Neuron (in vitro differentiated cells): ENCODE measurements around the gene MEMO1.
"Not testable (repeated sequence)": the region's sequence is repeated elsewhere in the genome, so short reads cannot be mapped to it uniquely, and the experiment has no call there.

Source experiments
- H2AFZ ChIP-seq: one replicate; pipeline ENCODE4 v1.6.1; 2013; ENCODE audit warnings: low read depth, mild to moderate bottlenecking, inconsistent platforms, low read length, moderate library complexity
- H3K27me3 ChIP-seq: one replicate; pipeline ENCODE4 v1.6.1; 2013; ENCODE audit warnings: low read length; ENCODE audit not compliant: insufficient read depth
- H3K36me3 ChIP-seq: one replicate; pipeline ENCODE4 v1.6.1; 2013; ENCODE audit warnings: low read length; ENCODE audit not compliant: insufficient read depth
- H3K4me1 ChIP-seq: one replicate; pipeline ENCODE4 v1.6.1; 2013; ENCODE audit warnings: low read length; ENCODE audit not compliant: insufficient read depth
- H3K4me3 ChIP-seq: 2 replicates; pipeline ENCODE4 v1.5.1; 2013; ENCODE audit warnings: mild to moderate bottlenecking, low read length, moderate library complexity
- H3K9me3 ChIP-seq: one replicate; pipeline ENCODE4 v1.6.1; 2013; ENCODE audit warnings: low read length

Gene MEMO1

GRCh38 chr2:31987454-31988220 lies 23.2 kb downstream of the MEMO1 start:
- Histone ChIP-seq H3K36me3 (peaks cover 6% of the 10 kb centered on the region), H3K4me3 (no peak overlapping the region), H3K27me3 (no peaks in the 10 kb centered on the region), H2AFZ (no peak overlapping the region), H3K9me3 (peaks cover 1% of the 10 kb centered on the region), H3K4me1 (no peaks in the 10 kb centered on the region)

GRCh38 chr2:31986906-31987305 lies 23.9 kb downstream of the MEMO1 start:
- H2AFZ ChIP-seq = no peak overlapping the region
- no peaks in the 10 kb centered on the region for H3K4me1 ChIP-seq
- H3K9me3 ChIP-seq = peaks cover 1% of the 10 kb centered on the region
- no peaks in the 10 kb centered on the region for H3K27me3 ChIP-seq
- H3K36me3 ChIP-seq = peaks cover 6% of the 10 kb centered on the region
- H3K4me3 ChIP-seq = no peak overlapping the region

- Histone ChIP-seq H3K36me3 (peaks cover 6% of the 10 kb centered on the region), H3K4me3 (no peak overlapping the region), H3K27me3 (no peaks in the 10 kb centered on the region), H3K9me3 (peaks cover 1% of the 10 kb centered on the region), H3K4me1 (no peaks in the 10 kb centered on the region), H2AFZ (no peak overlapping the region)
These were observed 26.9 kb downstream of the MEMO1 start for GRCh38 chr2:31983762-31984467.

GRCh38 chr2:31980674-31981356 lies 30.0 kb downstream of the MEMO1 start:
- H3K36me3 ChIP-seq = peaks cover 4% of the 10 kb centered on the region
- H3K4me3 ChIP-seq = no peak overlapping the region
- no peak overlapping the region for H2AFZ ChIP-seq

GRCh38 chr2:31979956-31980355 lies 30.9 kb downstream of the MEMO1 start:
- H3K4me1 ChIP-seq = no peaks in the 10 kb centered on the region
- H3K36me3 ChIP-seq = peaks cover 4% of the 10 kb centered on the region
- peaks cover 3% of the 10 kb centered on the region for H3K9me3 ChIP-seq
- H3K4me3 ChIP-seq = no peak overlapping the region
- no peaks in the 10 kb centered on the region for H3K27me3 ChIP-seq
- no peak overlapping the region for H2AFZ ChIP-seq

More at GRCh38 chr2:31980674-31981356, 30.0 kb downstream of the MEMO1 start:
- peaks cover 3% of the 10 kb centered on the region for H3K9me3 ChIP-seq
- no peaks in the 10 kb centered on the region for H3K27me3 ChIP-seq
- no peaks in the 10 kb centered on the region for H3K4me1 ChIP-seq

GRCh38 chr2:31979018-31979417 lies 31.8 kb downstream of the MEMO1 start:
- no peak overlapping the region for H2AFZ ChIP-seq
- H3K9me3 ChIP-seq = peaks cover 2% of the 10 kb centered on the region
- no peaks in the 10 kb centered on the region for H3K36me3 ChIP-seq
- no peaks in the 10 kb centered on the region for H3K4me1 ChIP-seq
- H3K4me3 ChIP-seq = no peak overlapping the region
- no peaks in the 10 kb centered on the region for H3K27me3 ChIP-seq

GRCh38 chr2:31978436-31978835 lies 32.4 kb downstream of the MEMO1 start:
- H3K4me3 ChIP-seq = no peak overlapping the region
- H3K36me3 ChIP-seq = no peaks in the 10 kb centered on the region
- no peaks in the 10 kb centered on the region for H3K4me1 ChIP-seq
- peaks cover 2% of the 10 kb centered on the region for H3K9me3 ChIP-seq
- no peaks in the 10 kb centered on the region for H3K27me3 ChIP-seq
- H2AFZ ChIP-seq = no peak overlapping the region

- H3K4me1 ChIP-seq = no peaks in the 10 kb centered on the region
- no peaks in the 10 kb centered on the region for H3K27me3 ChIP-seq
- H3K9me3 ChIP-seq = peaks cover 2% of the 10 kb centered on the region
- H3K4me3 ChIP-seq = no peak overlapping the region
- H2AFZ ChIP-seq = no peak overlapping the region
- H3K36me3 ChIP-seq = no peaks in the 10 kb centered on the region
These were observed 37.1 kb downstream of the MEMO1 start for GRCh38 chr2:31973665-31974064.

GRCh38 chr2:31972059-31972458 lies 38.7 kb downstream of the MEMO1 start:
- no peaks in the 10 kb centered on the region for H3K27me3 ChIP-seq
- H3K36me3 ChIP-seq = no peaks in the 10 kb centered on the region
- H3K9me3 ChIP-seq = no peaks in the 10 kb centered on the region
- H3K4me1 ChIP-seq = peaks cover 6% of the 10 kb centered on the region
- no peak overlapping the region for H2AFZ ChIP-seq
- H3K4me3 ChIP-seq = no peak overlapping the region

- Histone ChIP-seq H2AFZ (no peak overlapping the region), H3K9me3 (no peaks in the 10 kb centered on the region), H3K4me1 (peaks cover 9% of the 10 kb centered on the region), H3K36me3 (peaks cover under 1% of the 10 kb centered on the region), H3K4me3 (no peak overlapping the region), H3K27me3 (no peaks in the 10 kb centered on the region)
These were observed 41.6 kb downstream of the MEMO1 start for GRCh38 chr2:31969178-31969577.

- Histone ChIP-seq H3K9me3 (no peaks in the 10 kb centered on the region), H3K4me3 (no peak overlapping the region), H2AFZ (no peak overlapping the region), H3K27me3 (no peaks in the 10 kb centered on the region), H3K36me3 (peaks cover 3% of the 10 kb centered on the region), H3K4me1 (peaks cover 9% of the 10 kb centered on the region)
These were observed 43.0 kb downstream of the MEMO1 start for GRCh38 chr2:31967790-31968189.

GRCh38 chr2:31966402-31966801 lies 44.4 kb downstream of the MEMO1 start:
- H3K4me1 ChIP-seq, H3K27me3 ChIP-seq, H3K4me3 ChIP-seq, H3K36me3 ChIP-seq, H2AFZ ChIP-seq, H3K9me3 ChIP-seq: not testable (repeated sequence)

GRCh38 chr2:31965094-31965493 lies 45.7 kb downstream of the MEMO1 start:
- H2AFZ ChIP-seq = no peak overlapping the region

More at GRCh38 chr2:31965094-31965493, 45.7 kb downstream of the MEMO1 start:
- Histone ChIP-seq H3K9me3 (no peaks in the 10 kb centered on the region), H3K27me3 (no peaks in the 10 kb centered on the region), H3K4me3 (no peak overlapping the region), H3K4me1 (peaks cover 9% of the 10 kb centered on the region), H3K36me3 (peaks cover 3% of the 10 kb centered on the region)
